ENCODE data around the gene ALPP. TPM values are rescaled to one million over a fixed set of nuclear protein-coding genes. Genes with fewer than 3 reads are reported as not detected.
A peak's percentile ranks its signal among the peaks of the same experiment; 100 is the strongest.

ALPP gene
- total and polyA plus RNA-seq, 2 of the 13 experiments (the other 11 are each of a cell fraction or from before 2014, with no cell fraction given): not detected

DNA sequence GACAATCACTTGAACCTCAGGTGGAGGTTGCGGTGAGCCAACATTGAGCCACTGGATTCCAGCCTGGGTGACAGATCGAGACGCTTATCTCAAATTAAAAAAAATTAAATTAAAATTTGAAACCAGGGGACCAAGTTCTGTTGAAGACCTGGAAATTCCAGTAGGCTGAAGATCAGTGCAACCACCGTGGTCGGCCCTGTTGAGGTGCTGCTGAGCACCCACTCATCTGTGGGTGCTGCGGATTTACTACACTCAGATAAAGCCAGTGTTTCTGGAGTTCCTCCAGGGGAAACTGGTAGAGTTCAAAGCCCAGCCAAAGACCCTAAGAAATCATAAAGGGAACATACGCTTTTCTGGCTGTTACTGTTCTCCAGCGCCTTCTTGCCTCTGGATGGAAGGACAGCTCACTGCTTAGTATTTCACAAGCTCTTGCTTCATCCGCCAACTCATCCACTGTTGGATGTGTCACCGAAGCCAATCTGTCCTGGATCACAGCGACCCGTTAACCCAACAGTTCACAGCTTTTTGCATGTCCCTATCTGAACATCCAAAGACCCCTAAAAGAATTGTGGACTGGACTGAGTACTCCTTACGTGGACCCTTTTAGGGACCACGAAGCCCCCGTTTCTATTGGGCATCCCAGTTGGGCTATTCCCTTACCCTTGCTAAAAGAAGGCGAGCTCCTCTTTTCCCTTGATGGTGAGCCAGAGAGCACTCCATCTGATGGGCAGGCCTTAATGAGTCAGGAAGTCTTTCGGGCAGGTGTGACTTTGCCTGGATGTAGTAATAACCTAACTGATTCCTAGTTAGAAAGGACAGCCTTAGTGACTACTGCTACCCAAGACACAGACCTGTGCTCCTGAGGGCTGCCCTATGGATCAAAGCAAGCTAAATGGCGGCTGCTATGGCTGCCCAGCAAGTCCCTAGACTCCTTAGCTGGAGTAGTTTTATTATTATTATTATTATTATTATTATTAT lies 6.0 kb upstream of the ALPP start:
- H3K27me3 ChIP-seq (ENCODE audit: control insufficient read depth in 1 of 2, insufficient read depth in 2 of 2, low read length in 2 of 2): peaks cover 5 to 60% of the 10 kb centered on the region in 2 experiments; a peak in 4 of 5 replicates
- ChIA-PET POLR2A (no interaction called here), CTCF (ENCODE audit: low intra/inter-chr PET ratio, low total read pairs) (no interaction called here)
- DNase-seq (ENCODE audit: low spot score) (no peak), FAIRE-seq (no peak), ATAC-seq (no peak)
- H3K4me1 ChIP-seq (ENCODE audit: insufficient read depth, low read length): peaks cover 9% of the 10 kb centered on the region
- BruUV-seq (replicated peaks): no TSS peak
- H3K9me3 ChIP-seq (ENCODE audit: low read length): no peaks in the 10 kb centered on the region
- WGBS (ENCODE audit: low lambda C conversion rate): 47% methylated on average over 18 of the region's 18 CpGs
- no peak overlapping the region for H2AFZ ChIP-seq (ENCODE audit: low read length)
- H4K20me1 ChIP-seq (ENCODE audit: insufficient read depth, low read length): no peaks in the 10 kb centered on the region; the same call in 1 of the 2 replicates
- H3K27ac ChIP-seq (ENCODE audit: extremely low read length, insufficient read depth, low read length): no peak overlapping the region
- in situ Hi-C loops (cut with HindIII; ENCODE audit: extremely low pct_ligation_motif_present, low pct_unique_long_range_greater_than_20kb) (no loop called here), intact Hi-C loops (cut with micrococcal nuclease; ENCODE audit: unreplicated experiment) (no loop called here)
- H3K4me3 ChIP-seq (replicated peaks in 1 of 3; ENCODE audit: insufficient read depth in 1 of 3, low read depth in 2 of 3, low read length in 3 of 3): no peak overlapping the region
- no peaks in the 10 kb centered on the region for H3K79me2 ChIP-seq (ENCODE audit: insufficient read depth, low read length)
- no peaks in the 10 kb centered on the region for H3K36me3 ChIP-seq (replicated peaks in 1 of 2; ENCODE audit: control insufficient read depth in 1 of 2, insufficient read depth in 2 of 2, low read length in 2 of 2)
- no peak overlapping the region for H3K9ac ChIP-seq (ENCODE audit: insufficient read depth, low read depth, low read length)
- H3K4me2 ChIP-seq (ENCODE audit: low read depth, low read length): no peak overlapping the region
- TF ChIP-seq CEBPB (IDR thresholded peaks at IDR 0.05; ENCODE audit: borderline replicate concordance, low read depth, low read length): peak; percentile 78
- TF ChIP-seq, protein P1, sequence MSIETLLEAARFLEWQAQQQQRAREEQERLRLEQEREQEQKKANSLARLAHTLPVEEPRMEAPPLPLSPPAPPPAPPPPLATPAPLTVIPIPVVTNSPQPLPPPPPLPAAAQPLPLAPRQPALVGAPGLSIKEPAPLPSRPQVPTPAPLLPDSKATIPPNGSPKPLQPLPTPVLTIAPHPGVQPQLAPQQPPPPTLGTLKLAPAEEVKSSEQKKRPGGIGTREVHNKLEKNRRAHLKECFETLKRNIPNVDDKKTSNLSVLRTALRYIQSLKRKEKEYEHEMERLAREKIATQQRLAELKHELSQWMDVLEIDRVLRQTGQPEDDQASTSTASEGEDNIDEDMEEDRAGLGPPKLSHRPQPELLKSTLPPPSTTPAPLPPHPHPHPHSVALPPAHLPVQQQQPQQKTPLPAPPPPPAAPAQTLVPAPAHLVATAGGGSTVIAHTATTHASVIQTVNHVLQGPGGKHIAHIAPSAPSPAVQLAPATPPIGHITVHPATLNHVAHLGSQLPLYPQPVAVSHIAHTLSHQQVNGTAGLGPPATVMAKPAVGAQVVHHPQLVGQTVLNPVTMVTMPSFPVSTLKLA (IDR thresholded peaks at IDR 0.05): no peak
- TF ChIP-seq, protein P2, sequence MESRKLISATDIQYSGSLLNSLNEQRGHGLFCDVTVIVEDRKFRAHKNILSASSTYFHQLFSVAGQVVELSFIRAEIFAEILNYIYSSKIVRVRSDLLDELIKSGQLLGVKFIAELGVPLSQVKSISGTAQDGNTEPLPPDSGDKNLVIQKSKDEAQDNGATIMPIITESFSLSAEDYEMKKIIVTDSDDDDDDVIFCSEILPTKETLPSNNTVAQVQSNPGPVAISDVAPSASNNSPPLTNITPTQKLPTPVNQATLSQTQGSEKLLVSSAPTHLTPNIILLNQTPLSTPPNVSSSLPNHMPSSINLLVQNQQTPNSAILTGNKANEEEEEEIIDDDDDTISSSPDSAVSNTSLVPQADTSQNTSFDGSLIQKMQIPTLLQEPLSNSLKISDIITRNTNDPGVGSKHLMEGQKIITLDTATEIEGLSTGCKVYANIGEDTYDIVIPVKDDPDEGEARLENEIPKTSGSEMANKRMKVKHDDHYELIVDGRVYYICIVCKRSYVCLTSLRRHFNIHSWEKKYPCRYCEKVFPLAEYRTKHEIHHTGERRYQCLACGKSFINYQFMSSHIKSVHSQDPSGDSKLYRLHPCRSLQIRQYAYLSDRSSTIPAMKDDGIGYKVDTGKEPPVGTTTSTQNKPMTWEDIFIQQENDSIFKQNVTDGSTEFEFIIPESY (CRISPR knock-in tag; IDR thresholded peaks at IDR 0.05): peak; percentile 60; the same call in 1 of the 2 replicates
- TF ChIP-seq, protein P3, sequence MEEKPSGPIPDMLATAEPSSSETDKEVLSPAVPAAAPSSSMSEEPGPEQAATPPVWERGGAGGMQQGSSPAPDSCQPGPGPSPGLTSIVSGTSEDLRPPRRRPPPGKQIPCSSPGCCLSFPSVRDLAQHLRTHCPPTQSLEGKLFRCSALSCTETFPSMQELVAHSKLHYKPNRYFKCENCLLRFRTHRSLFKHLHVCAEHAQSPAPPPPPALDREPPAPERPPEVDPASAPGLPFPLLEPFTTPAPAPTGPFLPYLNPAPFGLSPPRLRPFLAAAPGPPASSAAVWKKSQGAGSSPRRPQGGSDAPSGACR (CRISPR knock-in tag; IDR thresholded peaks at IDR 0.05): no peak
